OCI-LY7 (cell line): Measurements from ENCODE around the gene NXPE4.

Experiments used
- CTCF ChIP-seq: fragments of 200-600 bp; sonication (generic); conservative IDR thresholded peaks from 2 replicates; pipeline ENCODE4 v1.5.1; 2014; ENCODE audit warnings: mild to moderate bottlenecking, antibody characterized with exemption, low read length, moderate library complexity, mixed read lengths
- EZH2phosphoT487 ChIP-seq: fragments of 200-600 bp; sonication (generic); IDR thresholded peaks from 2 replicates; pipeline ENCODE4 v1.6.1; 2018; ENCODE audit warnings: low read depth, borderline replicate concordance, mild to moderate bottlenecking, mixed run types, antibody characterized with exemption, low read length, moderate library complexity, mixed read lengths

GRCh38 chr11:114623720-114624119, 28.1 kb upstream of the NXPE4 start:
- TF ChIP-seq CTCF: no peak
- no peak for TF ChIP-seq EZH2phosphoT487
